NB4 (cell line): ENCODE results near the gene DCHS2.
A peak's percentile ranks its signal among the peaks of the same experiment; 100 is the strongest.

Experiments
- DNase-seq: peaks from one replicate; pipeline ENCODE4 v3.0.0; 2010; ENCODE audit warnings: low read depth
- H3K4me3 ChIP-seq: one replicate; pipeline ENCODE4 v1.5.1; 2011; ENCODE audit warnings: mild to moderate bottlenecking, low read depth, low read length, moderate library complexity
- MYC ChIP-seq: IDR thresholded peaks from 2 replicates; pipeline ENCODE4 v1.6.1; 2011; ENCODE audit warnings: low read depth, low read length
- POLR2A ChIP-seq: IDR thresholded peaks from 2 replicates; pipeline ENCODE4 v1.6.1; 2011; ENCODE audit warnings: mild to moderate bottlenecking; ENCODE audit not compliant: insufficient read length; ENCODE audit errors: extremely low read depth
- TF ChIP-seq, protein P1 (sequence below): IDR thresholded peaks from one replicate; pipeline ENCODE4 v1.5.1; 2012; ENCODE audit warnings: low read depth, low read length
- TF ChIP-seq, protein P2 (sequence below): IDR thresholded peaks from 2 replicates; pipeline ENCODE4 v1.6.1; 2011; ENCODE audit warnings: low read depth, low read length

Gene DCHS2

DNA sequence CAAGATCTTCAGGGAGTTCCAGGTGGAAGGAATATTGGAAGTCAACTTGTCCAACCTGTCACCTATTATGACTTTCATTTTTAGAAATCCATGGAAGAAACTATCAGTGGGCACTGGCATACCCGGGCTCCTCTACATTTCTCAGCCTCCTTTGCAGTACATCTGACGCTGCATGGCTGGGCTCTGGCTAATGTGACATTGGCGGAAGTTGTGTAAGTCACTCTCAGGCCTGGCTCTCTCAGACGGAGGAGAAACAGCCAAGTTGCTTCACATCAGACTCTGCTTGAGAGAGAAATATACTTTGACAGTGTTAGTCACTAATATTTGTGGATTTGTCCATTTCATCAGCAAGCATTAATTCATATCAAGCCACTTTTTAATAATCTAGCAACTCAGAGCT lies 4.5 kb downstream of the DCHS2 start:
- no peak overlapping the region for H3K4me3 ChIP-seq
- no peak for DNase-seq
- TF ChIP-seq, protein P1, sequence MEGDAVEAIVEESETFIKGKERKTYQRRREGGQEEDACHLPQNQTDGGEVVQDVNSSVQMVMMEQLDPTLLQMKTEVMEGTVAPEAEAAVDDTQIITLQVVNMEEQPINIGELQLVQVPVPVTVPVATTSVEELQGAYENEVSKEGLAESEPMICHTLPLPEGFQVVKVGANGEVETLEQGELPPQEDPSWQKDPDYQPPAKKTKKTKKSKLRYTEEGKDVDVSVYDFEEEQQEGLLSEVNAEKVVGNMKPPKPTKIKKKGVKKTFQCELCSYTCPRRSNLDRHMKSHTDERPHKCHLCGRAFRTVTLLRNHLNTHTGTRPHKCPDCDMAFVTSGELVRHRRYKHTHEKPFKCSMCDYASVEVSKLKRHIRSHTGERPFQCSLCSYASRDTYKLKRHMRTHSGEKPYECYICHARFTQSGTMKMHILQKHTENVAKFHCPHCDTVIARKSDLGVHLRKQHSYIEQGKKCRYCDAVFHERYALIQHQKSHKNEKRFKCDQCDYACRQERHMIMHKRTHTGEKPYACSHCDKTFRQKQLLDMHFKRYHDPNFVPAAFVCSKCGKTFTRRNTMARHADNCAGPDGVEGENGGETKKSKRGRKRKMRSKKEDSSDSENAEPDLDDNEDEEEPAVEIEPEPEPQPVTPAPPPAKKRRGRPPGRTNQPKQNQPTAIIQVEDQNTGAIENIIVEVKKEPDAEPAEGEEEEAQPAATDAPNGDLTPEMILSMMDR: no peak
- TF ChIP-seq, protein P2, sequence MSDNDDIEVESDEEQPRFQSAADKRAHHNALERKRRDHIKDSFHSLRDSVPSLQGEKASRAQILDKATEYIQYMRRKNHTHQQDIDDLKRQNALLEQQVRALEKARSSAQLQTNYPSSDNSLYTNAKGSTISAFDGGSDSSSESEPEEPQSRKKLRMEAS: no peak
- TF ChIP-seq POLR2A (no peak), MYC (no peak)

DNA sequence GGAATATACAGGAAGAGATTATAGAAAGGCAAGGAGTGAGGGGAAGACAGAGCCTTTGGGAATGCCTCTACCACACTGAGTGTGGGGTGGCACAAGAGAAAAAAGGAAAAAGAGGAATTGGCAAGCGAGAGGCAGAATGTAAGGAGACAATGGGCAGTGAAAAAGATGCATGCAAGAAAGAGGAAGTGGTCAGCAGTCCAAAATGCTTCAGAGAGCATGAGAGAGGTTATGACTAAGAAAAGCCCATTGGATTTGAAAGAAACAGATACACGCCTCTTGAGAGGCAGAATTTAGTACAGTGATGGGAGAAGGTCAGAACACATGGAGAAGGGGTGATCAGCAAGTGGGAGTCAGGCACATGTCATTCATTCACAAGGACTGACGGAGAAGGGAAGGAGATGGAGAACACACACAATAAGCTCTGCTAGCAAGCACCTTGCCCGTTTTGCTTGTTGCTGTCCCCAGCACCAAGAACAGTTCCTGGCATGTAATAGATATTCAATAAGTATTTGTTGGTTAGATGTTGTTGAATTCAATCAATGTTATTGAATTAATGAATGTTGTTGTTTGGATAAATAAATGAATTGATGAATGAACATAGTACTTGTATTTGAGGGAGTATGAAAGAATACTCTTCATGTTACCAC lies 6.3 kb downstream of the DCHS2 start:
- DNase-seq: peak; percentile 64
- no peak overlapping the region for H3K4me3 ChIP-seq
- TF ChIP-seq, protein P1: no peak
- TF ChIP-seq, protein P2: no peak
- TF ChIP-seq POLR2A (no peak), MYC (no peak)

DNA sequence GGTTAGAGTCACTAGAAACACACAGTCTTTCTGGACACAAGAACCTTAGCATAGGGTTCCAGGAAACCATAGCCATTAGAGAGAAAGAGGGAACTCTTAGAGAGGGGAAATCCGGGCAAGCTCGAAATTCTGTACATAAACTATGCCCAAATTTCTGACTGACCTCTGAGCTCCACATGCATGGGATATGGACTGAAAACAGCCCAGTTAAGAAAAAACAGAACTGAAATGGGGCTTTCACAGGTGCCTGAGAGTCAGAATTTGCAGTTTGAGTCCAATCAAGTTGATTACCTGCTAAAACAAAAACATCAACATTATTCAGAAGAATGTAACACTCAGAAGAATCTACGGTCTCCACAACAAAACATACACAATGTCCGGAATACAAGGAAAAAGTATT lies 13.1 kb downstream of the DCHS2 start:
- DNase-seq: no peak
- TF ChIP-seq, protein P1: no peak
- TF ChIP-seq MYC (no peak), POLR2A (no peak)
- TF ChIP-seq, protein P2: no peak
- H3K4me3 ChIP-seq: no peak overlapping the region

DNA sequence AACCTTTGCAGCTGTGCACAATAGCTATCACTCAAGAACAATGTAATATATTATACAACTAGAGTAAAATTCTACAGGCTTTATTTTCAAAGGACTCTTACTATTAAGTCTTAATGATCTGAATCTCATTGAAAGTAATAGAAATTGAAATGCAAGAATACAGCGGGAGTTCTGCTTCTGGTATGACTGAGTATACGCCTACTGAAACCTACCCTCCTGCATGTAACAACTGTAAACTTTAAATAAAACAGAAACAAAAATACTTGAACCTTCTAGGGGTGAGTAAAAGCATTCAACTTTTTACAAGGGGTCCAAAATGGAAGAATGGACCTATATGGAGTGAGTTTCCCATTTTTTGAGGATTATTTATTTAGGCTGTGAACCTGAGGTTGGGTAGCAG lies 13.5 kb downstream of the DCHS2 start:
- TF ChIP-seq, protein P2: no peak
- TF ChIP-seq, protein P1: no peak
- TF ChIP-seq MYC: no peak
- TF ChIP-seq POLR2A: no peak
- H3K4me3 ChIP-seq: no peak overlapping the region
- no peak for DNase-seq

DNA sequence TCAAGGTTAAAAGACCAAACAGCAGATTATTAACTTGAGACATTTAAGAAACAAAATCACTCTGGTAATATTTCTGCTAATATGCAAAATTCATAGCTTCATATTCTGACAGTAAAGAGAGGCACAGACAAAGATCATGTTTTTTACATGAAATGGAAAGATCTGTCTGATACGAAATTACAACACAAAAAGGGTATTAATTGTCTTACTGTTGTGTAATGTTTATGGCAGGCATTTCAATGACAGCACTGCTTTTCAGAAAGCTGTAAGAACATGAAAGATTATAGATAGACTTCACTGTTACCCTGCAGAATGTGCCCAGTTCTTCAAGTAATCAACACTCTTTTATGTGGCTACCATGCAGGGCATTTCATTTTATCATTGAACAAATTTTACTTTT lies 15.4 kb downstream of the DCHS2 start:
- no peak for DNase-seq
- no peak overlapping the region for H3K4me3 ChIP-seq
- TF ChIP-seq, protein P2: no peak
- TF ChIP-seq MYC (no peak), POLR2A (no peak)
- TF ChIP-seq, protein P1: no peak
